ENCODE data around the gene LRP6.

LRP6 gene

DNA sequence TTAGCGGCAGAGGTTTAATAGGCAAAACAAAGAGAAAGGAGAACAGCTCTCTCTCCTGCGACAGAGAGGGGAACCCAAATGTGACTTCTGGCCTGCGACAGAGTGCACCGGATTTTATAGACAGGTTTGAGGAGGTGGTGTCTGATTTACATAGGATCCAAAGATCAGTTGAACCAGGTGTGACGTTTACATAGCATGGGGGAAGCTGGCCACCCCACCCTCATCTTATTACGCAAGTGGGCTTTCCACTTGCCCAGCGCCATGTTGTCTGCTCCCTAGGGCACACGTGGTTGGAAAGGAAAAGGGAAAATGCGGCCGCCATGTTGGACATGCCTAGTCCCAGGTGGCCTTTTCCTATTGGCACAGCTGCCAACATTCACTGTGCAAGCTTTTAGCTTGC, 178.7 kb downstream of the LRP6 start:
- TF ChIP-seq, protein P1, sequence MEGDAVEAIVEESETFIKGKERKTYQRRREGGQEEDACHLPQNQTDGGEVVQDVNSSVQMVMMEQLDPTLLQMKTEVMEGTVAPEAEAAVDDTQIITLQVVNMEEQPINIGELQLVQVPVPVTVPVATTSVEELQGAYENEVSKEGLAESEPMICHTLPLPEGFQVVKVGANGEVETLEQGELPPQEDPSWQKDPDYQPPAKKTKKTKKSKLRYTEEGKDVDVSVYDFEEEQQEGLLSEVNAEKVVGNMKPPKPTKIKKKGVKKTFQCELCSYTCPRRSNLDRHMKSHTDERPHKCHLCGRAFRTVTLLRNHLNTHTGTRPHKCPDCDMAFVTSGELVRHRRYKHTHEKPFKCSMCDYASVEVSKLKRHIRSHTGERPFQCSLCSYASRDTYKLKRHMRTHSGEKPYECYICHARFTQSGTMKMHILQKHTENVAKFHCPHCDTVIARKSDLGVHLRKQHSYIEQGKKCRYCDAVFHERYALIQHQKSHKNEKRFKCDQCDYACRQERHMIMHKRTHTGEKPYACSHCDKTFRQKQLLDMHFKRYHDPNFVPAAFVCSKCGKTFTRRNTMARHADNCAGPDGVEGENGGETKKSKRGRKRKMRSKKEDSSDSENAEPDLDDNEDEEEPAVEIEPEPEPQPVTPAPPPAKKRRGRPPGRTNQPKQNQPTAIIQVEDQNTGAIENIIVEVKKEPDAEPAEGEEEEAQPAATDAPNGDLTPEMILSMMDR (conservative IDR thresholded peaks at IDR 0.05) = no peak
- H3K27ac ChIP-seq = no peak overlapping the region

- H3K27ac ChIP-seq = no peak overlapping the region
- TF ChIP-seq, protein P1 (conservative IDR thresholded peaks at IDR 0.05) = no peak
Measured at GRCh38 chr12:12087693-12088034, 179.2 kb downstream of the LRP6 start.

- no peak overlapping the region for H3K27ac ChIP-seq
Measured at GRCh38 chr12:12086973-12087692, 179.7 kb downstream of the LRP6 start.

GRCh38 chr12:12086362-12086761, 180.5 kb downstream of the LRP6 start:
- TF ChIP-seq, protein P1 (conservative IDR thresholded peaks at IDR 0.05) = no peak
- no peak overlapping the region for H3K27ac ChIP-seq

More at GRCh38 chr12:12086973-12087692, 179.7 kb downstream of the LRP6 start:
- TF ChIP-seq, protein P1 (conservative IDR thresholded peaks at IDR 0.05) = no peak

- no peak overlapping the region for H3K27ac ChIP-seq
- TF ChIP-seq, protein P1 (conservative IDR thresholded peaks at IDR 0.05) = no peak
Measured at GRCh38 chr12:12083688-12084087, 183.2 kb downstream of the LRP6 start.

DNA sequence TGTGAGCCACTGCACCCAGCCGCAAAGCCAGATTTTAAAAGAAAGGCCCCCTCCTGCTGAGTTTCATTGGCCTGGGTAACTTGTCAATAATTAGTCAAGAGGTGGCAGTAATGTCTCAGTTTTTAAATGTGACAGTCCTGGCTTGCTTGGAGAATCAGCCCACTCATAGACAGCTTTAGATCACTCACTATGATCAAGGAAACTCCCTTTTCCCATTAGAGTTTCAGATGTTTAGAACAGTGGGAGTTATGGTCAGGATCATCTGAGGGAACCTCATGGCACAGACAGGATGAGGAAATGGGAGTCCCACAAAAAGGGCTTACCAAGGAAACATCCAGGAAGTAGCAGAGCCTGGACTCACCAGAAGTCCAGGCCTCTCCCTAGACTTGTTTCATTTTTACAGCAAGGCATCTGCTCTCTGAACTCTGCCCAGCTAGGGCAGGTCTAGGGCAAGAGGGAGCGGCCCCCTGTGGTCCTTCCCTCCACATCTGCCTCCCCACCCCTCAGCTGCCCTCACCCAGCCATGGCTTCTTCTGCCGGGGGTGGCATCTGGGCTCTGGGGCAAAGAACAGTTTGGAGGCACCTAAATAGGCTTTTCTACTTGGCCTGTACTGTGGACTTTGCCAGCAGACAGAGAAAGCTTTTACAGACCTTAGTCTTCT, 184.9 kb downstream of the LRP6 start:
- TF ChIP-seq, protein P1 (conservative IDR thresholded peaks at IDR 0.05) = peak; percentile 68
- H3K27ac ChIP-seq = peak overlapping the region; percentile 25; the same call in 1 of the 2 replicates

DNA sequence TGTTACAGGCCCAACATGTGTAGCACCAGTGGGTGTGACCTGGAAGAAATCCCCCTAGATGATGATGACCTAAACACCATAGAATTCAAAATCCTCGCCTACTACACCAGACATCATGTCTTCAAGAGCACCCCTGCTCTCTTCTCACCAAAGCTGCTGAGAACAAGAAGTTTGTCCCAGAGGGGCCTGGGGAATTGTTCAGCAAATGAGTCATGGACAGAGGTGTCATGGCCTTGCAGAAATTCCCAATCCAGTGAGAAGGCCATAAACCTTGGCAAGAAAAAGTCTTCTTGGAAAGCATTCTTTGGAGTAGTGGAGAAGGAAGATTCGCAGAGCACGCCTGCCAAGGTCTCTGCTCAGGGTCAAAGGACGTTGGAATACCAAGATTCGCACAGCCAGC, 187.6 kb downstream of the LRP6 start:
- H3K27ac ChIP-seq = no peak overlapping the region
- TF ChIP-seq, protein P1 (conservative IDR thresholded peaks at IDR 0.05) = no peak

All from VCaP (cell line).